Epithelial cell of proximal tubule (primary cell): ENCODE results near the gene CCDC87. TPM values are rescaled to one million over a fixed set of nuclear protein-coding genes. Genes with fewer than 3 reads are reported as not detected.
"Not testable (repeated sequence)": the region's sequence is repeated elsewhere in the genome, so short reads cannot be mapped to it uniquely, and the experiment has no call there.

ENCODE experiments used
- DNase-seq: peaks from one replicate; pipeline ENCODE4 v3.0.0-alpha.2; 2011; ENCODE audit warnings: low read depth
- H3K4me3 ChIP-seq: 2 replicates; pipeline ENCODE4 v1.5.1; 2011; ENCODE audit warnings: low read depth, mild to moderate bottlenecking, low read length
- total RNA-seq: library from RNA; depleted of rRNA; stranded (reverse); fragments of >200 nt; gene quantifications from 2 replicates; pipeline ENCODE4 v1.2.3, GENCODE V29; 2015
- TF ChIP-seq, protein P1 (sequence below): conservative IDR thresholded peaks from 2 replicates; pipeline ENCODE4 v1.5.1; 2012; ENCODE audit warnings: low read depth, mild to moderate bottlenecking, low read length

Gene CCDC87
- total RNA-seq = 0.14 and 0.52 TPM in 2 replicates

GRCh38 chr11:66592457-66593302 lies at the start of gene CCDC87, which contains the start of gene CCS:
Gene CCDC87 (minus strand): TSS chr11:66593063. CDS start chr11:66593015, 48 bp downstream.
Gene CCS (plus strand): TSS chr11:66593185. CDS start chr11:66593262, 77 bp downstream.
- peak; percentile 27 for DNase-seq
- TF ChIP-seq, protein P1, sequence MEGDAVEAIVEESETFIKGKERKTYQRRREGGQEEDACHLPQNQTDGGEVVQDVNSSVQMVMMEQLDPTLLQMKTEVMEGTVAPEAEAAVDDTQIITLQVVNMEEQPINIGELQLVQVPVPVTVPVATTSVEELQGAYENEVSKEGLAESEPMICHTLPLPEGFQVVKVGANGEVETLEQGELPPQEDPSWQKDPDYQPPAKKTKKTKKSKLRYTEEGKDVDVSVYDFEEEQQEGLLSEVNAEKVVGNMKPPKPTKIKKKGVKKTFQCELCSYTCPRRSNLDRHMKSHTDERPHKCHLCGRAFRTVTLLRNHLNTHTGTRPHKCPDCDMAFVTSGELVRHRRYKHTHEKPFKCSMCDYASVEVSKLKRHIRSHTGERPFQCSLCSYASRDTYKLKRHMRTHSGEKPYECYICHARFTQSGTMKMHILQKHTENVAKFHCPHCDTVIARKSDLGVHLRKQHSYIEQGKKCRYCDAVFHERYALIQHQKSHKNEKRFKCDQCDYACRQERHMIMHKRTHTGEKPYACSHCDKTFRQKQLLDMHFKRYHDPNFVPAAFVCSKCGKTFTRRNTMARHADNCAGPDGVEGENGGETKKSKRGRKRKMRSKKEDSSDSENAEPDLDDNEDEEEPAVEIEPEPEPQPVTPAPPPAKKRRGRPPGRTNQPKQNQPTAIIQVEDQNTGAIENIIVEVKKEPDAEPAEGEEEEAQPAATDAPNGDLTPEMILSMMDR = peak; percentile 55
- H3K4me3 ChIP-seq = peak within 1 kb of the TSS; percentile 90

- no peak for DNase-seq
- TF ChIP-seq, protein P1 = no peak
- peak overlapping the region; percentile 83 for H3K4me3 ChIP-seq
These were observed 49.0 kb upstream of the CCDC87 start for GRCh38 chr11:66641834-66642233.

- DNase-seq = not testable (repeated sequence)
- peak overlapping the region; percentile 83 for H3K4me3 ChIP-seq
These were observed 47.0 kb upstream of the CCDC87 start for GRCh38 chr11:66639814-66640340.

GRCh38 chr11:66639066-66639813 lies 46.4 kb upstream of the CCDC87 start:
- peak overlapping the region; percentile 83 for H3K4me3 ChIP-seq
- DNase-seq = no peak
- TF ChIP-seq, protein P1 = peak; percentile 20

GRCh38 chr11:66638177-66639065 lies 45.6 kb upstream of the CCDC87 start, which contains the start of gene RBM4:
Gene RBM4 (plus strand): TSS chr11:66638703. CDS start chr11:66639712, 1,009 bp downstream.
- TF ChIP-seq, protein P1 = peak; percentile 18
- peak within 1 kb of the TSS; percentile 83 for H3K4me3 ChIP-seq
- DNase-seq = peak; percentile 98

- no peak for DNase-seq
- peak overlapping the region; percentile 83 for H3K4me3 ChIP-seq
- TF ChIP-seq, protein P1 = no peak
These were observed 44.8 kb upstream of the CCDC87 start for GRCh38 chr11:66637557-66638176.
